NCI-H2029 (cell line): Measurements from ENCODE around the gene FHOD3.

Source experiments
- DNase-seq: peaks from one replicate; lab custom pipeline; 2025; lab: John Stamatoyannopoulos, UW

The FHOD3 gene

GRCh38 chr18:36322734-36323133 is 25.2 kb downstream of the FHOD3 start:
- no peak for DNase-seq

- no peak for DNase-seq
Measured at GRCh38 chr18:36323421-36323820, 25.9 kb downstream of the FHOD3 start.

- DNase-seq: no peak
Measured at GRCh38 chr18:36325846-36326245, 28.3 kb downstream of the FHOD3 start.

GRCh38 chr18:36326771-36327170 is 29.3 kb downstream of the FHOD3 start:
- DNase-seq: no peak

- DNase-seq: no peak
Measured at GRCh38 chr18:36327352-36328316, 30.1 kb downstream of the FHOD3 start.

- DNase-seq: no peak
Measured at GRCh38 chr18:36328385-36328858, 30.9 kb downstream of the FHOD3 start.

- no peak for DNase-seq
Measured at GRCh38 chr18:36328916-36329315, 31.4 kb downstream of the FHOD3 start.

GRCh38 chr18:36329684-36330434 is 32.3 kb downstream of the FHOD3 start:
- no peak for DNase-seq

GRCh38 chr18:36330435-36331052 is 33.0 kb downstream of the FHOD3 start:
- no peak for DNase-seq

GRCh38 chr18:36331521-36331971 is 34.0 kb downstream of the FHOD3 start:
- DNase-seq: no peak

- no peak for DNase-seq
Measured at GRCh38 chr18:36333414-36333813, 35.9 kb downstream of the FHOD3 start.

GRCh38 chr18:36334798-36335197 is 37.3 kb downstream of the FHOD3 start:
- DNase-seq: no peak

GRCh38 chr18:36335476-36336279 is 38.2 kb downstream of the FHOD3 start:
- DNase-seq: no peak

- no peak for DNase-seq
Measured at GRCh38 chr18:36337679-36338402, 40.3 kb downstream of the FHOD3 start.

- DNase-seq: no peak
Measured at GRCh38 chr18:36338403-36338933, 41.0 kb downstream of the FHOD3 start.

GRCh38 chr18:36340246-36340645 is 42.7 kb downstream of the FHOD3 start:
- no peak for DNase-seq

GRCh38 chr18:36341944-36342343 is 44.4 kb downstream of the FHOD3 start:
- no peak for DNase-seq

- no peak for DNase-seq
Measured at GRCh38 chr18:36348331-36348730, 50.8 kb downstream of the FHOD3 start.

GRCh38 chr18:36348971-36349417 is 51.5 kb downstream of the FHOD3 start:
- DNase-seq: no peak

- DNase-seq: no peak
Measured at GRCh38 chr18:36349552-36349951, 52.0 kb downstream of the FHOD3 start.
